ENCODE data around the gene NRCAM.

The NRCAM gene

DNA sequence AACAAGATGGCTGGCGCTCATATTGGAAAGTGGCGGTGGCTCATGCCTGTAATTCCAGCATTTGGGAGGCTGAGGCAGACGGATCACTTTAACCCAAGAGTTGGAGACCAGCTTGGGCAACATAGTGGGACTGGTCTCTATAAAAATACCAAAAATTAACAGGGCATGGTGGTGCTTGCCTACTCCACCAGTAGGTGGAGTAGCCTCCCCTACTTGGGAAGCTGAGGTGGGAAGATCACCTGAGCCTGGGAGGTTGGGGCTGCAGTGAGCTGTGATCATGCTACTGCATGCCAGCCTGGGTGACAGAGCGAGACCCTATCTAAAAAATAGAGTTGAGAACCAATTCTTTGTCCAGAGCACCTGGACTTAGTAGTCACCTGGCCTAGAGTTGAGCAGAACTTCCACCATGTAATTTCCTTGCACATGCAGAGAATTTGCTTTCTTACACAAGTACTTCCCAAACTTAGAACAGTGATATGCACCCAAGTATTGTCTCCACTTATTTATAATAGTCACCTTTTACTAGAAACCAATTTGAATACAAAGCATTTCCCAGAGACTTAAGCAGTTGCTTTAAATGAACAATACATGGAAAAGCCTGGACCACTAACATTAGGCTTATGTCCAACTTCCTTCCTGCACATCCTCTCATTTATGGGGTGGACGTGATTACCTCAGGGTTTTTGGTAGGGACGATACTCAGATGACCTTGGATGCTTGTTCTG lies 342.0 kb downstream of the NRCAM start:
- DNase-seq = peak; percentile 27 to 63

GRCh38 chr7:108112683-108113082 lies 343.6 kb downstream of the NRCAM start:
- DNase-seq = no peak

DNA sequence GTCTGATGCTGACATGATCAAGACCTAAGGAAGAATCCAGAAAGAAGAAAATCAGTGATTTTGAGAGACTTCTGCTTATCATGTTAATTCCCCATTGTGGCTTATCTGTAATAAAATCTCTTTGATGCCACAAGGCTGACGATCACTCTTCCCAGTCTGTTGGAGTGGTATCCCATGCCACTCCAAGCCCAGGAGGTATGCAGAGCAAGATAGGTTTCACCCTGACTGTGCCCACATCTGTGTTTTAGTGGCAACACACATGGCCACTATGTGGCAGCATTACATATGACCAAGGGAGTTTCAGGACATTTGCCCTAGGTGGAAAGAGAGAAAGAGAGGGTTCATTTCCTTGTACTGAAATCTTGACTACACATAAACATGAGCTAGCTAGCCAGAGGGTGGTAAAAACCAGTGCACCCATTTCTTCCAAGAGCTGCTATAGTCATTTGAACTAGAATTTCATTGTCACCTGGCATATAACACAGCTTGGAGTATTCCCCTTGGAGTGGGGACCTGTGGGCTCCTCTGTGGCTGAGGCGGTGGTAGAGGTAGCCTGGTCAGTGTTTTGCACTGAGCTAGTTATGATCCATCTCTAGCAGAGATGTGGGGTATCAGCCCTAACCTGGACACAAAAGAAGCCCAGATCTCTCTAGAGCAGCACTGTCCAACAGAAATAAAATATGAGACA lies 346.9 kb downstream of the NRCAM start:
- DNase-seq = peak in 1 of 2 experiments; percentile 31

DNA sequence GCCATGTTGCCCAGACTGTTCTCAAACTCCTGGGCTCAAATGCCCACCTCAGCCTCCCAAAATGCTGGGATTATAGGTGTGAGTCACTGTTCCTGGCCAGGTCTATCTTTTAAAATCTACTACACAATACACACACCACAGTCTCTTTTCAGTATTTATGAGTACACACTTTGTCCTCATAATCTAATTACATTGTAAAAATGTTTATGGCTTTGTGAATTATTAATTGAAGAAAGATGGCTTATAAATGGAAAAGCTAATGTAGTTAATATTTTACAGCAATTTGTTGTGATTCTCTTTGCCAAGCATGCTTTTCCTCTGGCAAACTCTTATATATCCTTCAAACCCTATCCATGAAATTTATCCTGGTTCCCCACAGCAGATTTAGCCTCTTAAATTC lies 348.1 kb downstream of the NRCAM start:
- DNase-seq = no peak

DNA sequence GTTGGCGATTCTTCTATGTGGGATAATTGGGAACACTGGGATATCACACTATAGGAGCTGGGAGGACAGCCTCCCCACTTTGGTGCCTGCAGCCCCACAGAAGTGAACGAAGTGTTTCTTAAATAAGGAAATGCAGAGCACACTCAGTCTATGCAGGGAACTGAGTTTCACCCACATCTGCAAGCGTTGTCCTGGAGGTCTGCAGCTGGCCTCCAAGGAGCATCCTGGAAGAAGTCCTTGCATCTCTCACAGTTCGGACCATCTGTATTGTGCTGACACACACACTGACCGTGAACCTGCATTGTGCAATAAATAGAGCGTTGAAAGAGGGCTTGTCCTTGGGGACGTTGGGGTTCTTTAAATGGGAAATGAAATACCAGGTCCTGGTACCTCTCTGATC lies 351.9 kb downstream of the NRCAM start:
- DNase-seq = no peak

- no peak for DNase-seq
These were observed 352.5 kb downstream of the NRCAM start for GRCh38 chr7:108103558-108104298.

- no peak for DNase-seq
These were observed 353.4 kb downstream of the NRCAM start for GRCh38 chr7:108102671-108103312.

- no peak for DNase-seq
These were observed 354.5 kb downstream of the NRCAM start for GRCh38 chr7:108101759-108102158.

GRCh38 chr7:108099713-108100112 lies 356.5 kb downstream of the NRCAM start:
- DNase-seq = no peak

GRCh38 chr7:108097703-108098102 lies 358.5 kb downstream of the NRCAM start:
- DNase-seq = no peak
